GM12878 (cell line): Measurements from ENCODE around the gene WNT3A. TPM values are rescaled to one million over a fixed set of nuclear protein-coding genes. Genes with fewer than 3 reads are reported as not detected.

Source experiments
- ATAC-seq: fragments of 200-7000 bp; cut with Tn5 transposase; 3 replicates; pipeline ENCODE4 v1.9.1; 2020; ENCODE audit warnings: mild to moderate bottlenecking, moderate library complexity
- BruUV-seq: library from RNA; stranded (reverse); fragments of 400-500 nt; replicated peaks from 2 replicates; lab custom pipeline; 2021; lab: Mats Ljungman, UMichigan
- CTCF ChIA-PET: fragments of 300-600 bp; sonication (Branson Sonifier 250); formaldehyde crosslinking; extraction: SDS; loops from one replicate; lab custom pipeline; 2021; ENCODE audit warnings: inconsistent platforms; lab: Yijun Ruan, JAX
- POLR2A ChIA-PET: fragments of 350-600 bp; formaldehyde crosslinking; extraction: SDS; loops from one replicate; lab custom pipeline; 2021; ENCODE audit warnings: inconsistent platforms; lab: Charles Lee
- RAD21 ChIA-PET: fragments of 300-600 bp; sonication (Branson Sonifier 250); formaldehyde crosslinking; loops from one replicate; lab custom pipeline; 2023; ENCODE audit warnings: antibody characterized with exemption; ENCODE audit not compliant: unreplicated experiment; lab: Charles Lee
- SMC1A ChIA-PET: fragments of 300-600 bp; sonication (Branson Sonifier 250); formaldehyde crosslinking; loops from one replicate; lab custom pipeline; 2023; ENCODE audit not compliant: unreplicated experiment, uncharacterized antibody; lab: Charles Lee
- DNase-seq: peaks from one replicate; pipeline ENCODE4 v3.0.0-alpha.2; 2011; ENCODE audit warnings: low read depth, low spot score
- FAIRE-seq: peaks from 3 replicates; lab custom pipeline; 2011; peaks lifted over from hg19 to GRCh38; lab: Jason Lieb, UNC
- H2AFZ ChIP-seq: 2 replicates; pipeline ENCODE4 v1.6.0; 2011; ENCODE audit warnings: low read depth, low read length, control low read depth; ENCODE audit not compliant: control insufficient read depth
- H3K27ac ChIP-seq: 2 replicates; pipeline ENCODE4 v1.5.1; 2011; ENCODE audit warnings: control low read depth; ENCODE audit not compliant: control insufficient read depth, insufficient read depth
- H3K27me3 ChIP-seq, 2 experiments: replicated peaks in 1 of 2; 2 replicates each; pipeline versions ENCODE4 v1.6.0 to v1.6.1; 2011; ENCODE audit warnings: low read length in 1 of 2; ENCODE audit not compliant: control insufficient read depth in 2 of 2, insufficient read depth in 2 of 2
- H3K36me3 ChIP-seq, 2 experiments: 2 replicates each; pipeline ENCODE4 v1.5.1; 2011; ENCODE audit warnings: low read length in 1 of 2; ENCODE audit not compliant: control insufficient read depth in 2 of 2, insufficient read depth in 2 of 2
- H3K4me1 ChIP-seq: 2 replicates; pipeline ENCODE4 v1.6.1; 2011; ENCODE audit warnings: mild to moderate bottlenecking, low read length, moderate library complexity, mixed read lengths; ENCODE audit not compliant: control insufficient read depth, insufficient read depth
- H3K4me2 ChIP-seq: 2 replicates; pipeline ENCODE4 v1.6.0; 2011; ENCODE audit warnings: control low read depth; ENCODE audit not compliant: control insufficient read depth, insufficient read depth
- H3K4me3 ChIP-seq: fragments of 200-600 bp; sonication (generic); 2 replicates; pipeline ENCODE4 v1.5.1; 2016
- H3K79me2 ChIP-seq: 2 replicates; pipeline ENCODE4 v1.6.0; 2011; ENCODE audit warnings: low read length; ENCODE audit not compliant: control insufficient read depth, insufficient read depth
- H3K9ac ChIP-seq: 2 replicates; pipeline ENCODE4 v1.8.0; 2011; ENCODE audit warnings: low read length, control low read depth, mixed read lengths; ENCODE audit not compliant: control insufficient read depth, insufficient read depth
- H3K9me3 ChIP-seq: replicated peaks from 3 replicates; pipeline ENCODE4 v1.5.1; 2011; ENCODE audit warnings: mild to moderate bottlenecking, low read length; ENCODE audit not compliant: control insufficient read depth, insufficient read depth
- H4K20me1 ChIP-seq: 2 replicates; pipeline ENCODE4 v1.6.0; 2011; ENCODE audit not compliant: control insufficient read depth, insufficient read depth
- E2F8 ChIP-seq: fragments of 450-650 bp; IDR thresholded peaks from 2 replicates; pipeline ENCODE4 v1.6.1; 2018; ENCODE audit warnings: mild to moderate bottlenecking, low read depth, moderate library complexity; ENCODE audit not compliant: partially characterized antibody
- EGR1 ChIP-seq, 2 experiments: IDR thresholded peaks; 1 replicate in 1 of 2; 2 replicates in 1 of 2; pipeline ENCODE4 v1.6.1; 2011 to 2012; ENCODE audit warnings: low read depth in 2 of 2, low read length in 2 of 2, borderline replicate concordance in 1 of 2, mild to moderate bottlenecking in 1 of 2, moderate library complexity in 1 of 2
- LARP7 ChIP-seq: fragments of 450-650 bp; IDR thresholded peaks from 2 replicates; pipeline ENCODE4 v1.6.1; 2017; ENCODE audit warnings: mild to moderate bottlenecking
- MTA3 ChIP-seq: IDR thresholded peaks from 2 replicates; pipeline ENCODE4 v1.6.1; 2012; ENCODE audit warnings: low read length, inconsistent platforms, borderline replicate concordance
- RCOR1 ChIP-seq: conservative IDR thresholded peaks from 2 replicates; pipeline ENCODE4 v1.6.1; 2012; ENCODE audit warnings: low read depth, low read length, improper control_type of control experiment
- RELA ChIP-seq: fragments of 450-650 bp; IDR thresholded peaks from 2 replicates; pipeline ENCODE4 v1.8.0; 2014; ENCODE audit warnings: borderline replicate concordance; ENCODE audit not compliant: partially characterized antibody
- SIX5 ChIP-seq: IDR thresholded peaks from 2 replicates; pipeline ENCODE4 v1.6.1; 2011; ENCODE audit warnings: mild to moderate bottlenecking, low read depth, low read length, moderate library complexity; ENCODE audit not compliant: severe bottlenecking
- WGBS: methylation state at CpG from one replicate; pipeline ENCODE4 v1.1.6; 2016; ENCODE audit warnings: low lambda C conversion rate; ENCODE audit not compliant: insufficient replicate concordance, insufficient coverage; ENCODE audit errors: missing lambda C conversion rate; 5-methylcytosine and 5-hydroxymethylcytosine counted together
- in situ Hi-C: fragments of 300-500 bp; cut with MboI; formaldehyde crosslinking; loops from 9 replicates; pipeline ENCODE4 v1.14.3; 2018; ENCODE audit warnings: mixed read lengths
- intact Hi-C: fragments of 100-400 bp; cut with micrococcal nuclease; formaldehyde crosslinking; loops from one replicate; pipeline ENCODE4 v1.14.2; 2022; ENCODE audit not compliant: unreplicated experiment
- polyA plus RNA-seq, 11 experiments: library from polyadenylated mRNA; depleted of rRNA in 4 of 11; unstranded in 6 of 11; stranded (reverse) in 5 of 11; fragments of >200 nt; fragmentation: Nextera tagmentation in 4 of 11; fragmentation: Illumina TruSeq in 1 of 11; extraction: Ambion mirVana in 4 of 11; extraction: Trizol in 1 of 11; gene quantifications; 1 replicate in 1 of 11; 2 replicates in 10 of 11; pipeline versions ENCODE4 v1.2.1 to v1.2.3, GENCODE V29; 2011 to 2016; ENCODE audit warnings: inconsistent platforms in 2 of 11, missing spikeins in 2 of 11, low read depth in 1 of 11
- total RNA-seq, 4 experiments: library from RNA; depleted of rRNA in 3 of 4; stranded (reverse); fragments of >200 nt in 3 of 4; fragmentation: Illumina TruSeq in 1 of 4; extraction: Trizol in 1 of 4; gene quantifications; 2 replicates each; pipeline versions ENCODE4 v1.2.1 to v1.2.3, GENCODE V29; 2013 to 2021

Gene WNT3A
- total and polyA plus RNA-seq, 10 of the 15 experiments (the other 5 are each of a cell fraction or from before 2014, with no cell fraction given) = 0.16 TPM; not detected in 9

DNA sequence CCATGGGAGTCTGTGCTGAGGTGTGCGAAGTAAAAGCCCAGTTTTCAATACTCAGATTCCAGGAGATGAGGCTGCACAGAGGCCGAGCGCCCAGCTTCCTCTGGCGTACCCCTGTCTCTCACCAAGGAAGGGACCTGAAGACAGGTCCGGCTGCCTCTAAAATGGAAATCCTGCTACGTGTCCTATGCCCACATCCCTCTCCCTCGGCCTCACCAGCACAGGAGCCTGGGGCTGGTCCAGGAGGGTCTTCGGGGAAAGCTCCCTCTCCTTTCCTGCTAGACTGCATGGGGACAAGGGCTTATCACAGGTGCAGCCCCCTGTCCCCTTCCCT, 101.9 kb downstream of the WNT3A start:
- 0% methylated on average over 8 of the region's 8 CpGs for WGBS
- H3K4me1 ChIP-seq = peaks cover 17% of the 10 kb centered on the region
- in situ Hi-C loops (no loop called here), intact Hi-C loops (loop anchor here (2.0 kb wide), 1 partner anchor 32 kb away; the partner anchor contains the start of gene GUK1)
- ChIA-PET CTCF (no interaction called here), POLR2A (interaction anchor here (2.1 kb wide), 1 partner anchor 58 kb away, joined by 7 read pairs; the partner anchor contains the start of gene IBA57), RAD21 (no interaction called here), SMC1A (no interaction called here)
- H3K9ac ChIP-seq = peak overlapping the region; percentile 85
- peaks cover 14% of the 10 kb centered on the region for H3K79me2 ChIP-seq
- no peak for DNase-seq
- no peak for ATAC-seq
- H2AFZ ChIP-seq = peak overlapping the region; percentile 96
- H3K36me3 ChIP-seq = peaks cover 4 to 5% of the 10 kb centered on the region in 2 experiments; a peak in 3 of 4 replicates
- no peak for TF ChIP-seq SIX5
- TF ChIP-seq, all 136 proteins: peak for 0
- Histone ChIP-seq H3K9me3 (no peaks in the 10 kb centered on the region), H3K4me2 (peak overlapping the region; percentile 89), H3K4me3 (peak overlapping the region; percentile 93), H3K27ac (peak overlapping the region; percentile 70), H3K27me3 (no peaks in the 10 kb centered on the region), H4K20me1 (no peaks in the 10 kb centered on the region)
- FAIRE-seq = no peak
- BruUV-seq = TSS peak; percentile 86

- 1% methylated on average over 56 of the region's 66 CpGs for WGBS
- Histone ChIP-seq H4K20me1 (no peaks in the 10 kb centered on the region), H3K27ac (peak within 1 kb of the TSS; percentile 73), H2AFZ (peak within 1 kb of the TSS; percentile 96), H3K4me3 (peak within 1 kb of the TSS; percentile 93), H3K4me2 (peak within 1 kb of the TSS; percentile 96), H3K9ac (peak within 1 kb of the TSS; percentile 85), H3K36me3 (peaks cover 4 to 5% of the 10 kb centered on the region in 2 experiments; a peak in 3 of 4 replicates), H3K9me3 (no peaks in the 10 kb centered on the region), H3K4me1 (peaks cover 11% of the 10 kb centered on the region), H3K27me3 (no peaks in the 10 kb centered on the region), H3K79me2 (peaks cover 13% of the 10 kb centered on the region)
- SMC1A ChIA-PET = interaction anchor here (0.7 to 1.5 kb wide), 2 partner anchors 14 to 22 kb away, joined by 3 to 4 read pairs; no protein-coding TSS in a partner anchor
- RAD21 ChIA-PET = interaction anchor here (0.7 to 1.2 kb wide), 2 partner anchors 21 to 57 kb away, joined by 3 read pairs; no protein-coding TSS in a partner anchor
- POLR2A ChIA-PET = interaction anchor here (0.6 to 2.1 kb wide), 6 partner anchors 12 to 689 kb away, joined by 3 to 7 read pairs (median 4); partner anchors contain the start of genes ARF1 and IBA57
- in situ Hi-C loops (no loop called here), intact Hi-C loops (loop anchor here (2.0 kb wide), 1 partner anchor 31 kb away; the partner anchor contains the start of gene GUK1)
- DNase-seq (peak; percentile 93), FAIRE-seq (peak; percentile 94), ATAC-seq (peak; percentile 94)
- BruUV-seq = no TSS peak
- CTCF ChIA-PET = interaction anchor here (0.7 to 2.2 kb wide), 5 partner anchors 14 to 110 kb away, joined by 3 to 8 read pairs (median 5); partner anchors contain the start of gene IBA57
- TF ChIP-seq RCOR1 (0 out of 2 replicates have a peak, but pooled peaks have one; percentile 43), MTA3 (no peak), LARP7 (peak; percentile 68), E2F8 (peak; percentile 67), EGR1 (IDR thresholded peaks at IDR 0.05; ENCODE audit: borderline replicate concordance in 1 of 2, low read depth in 2 of 2, low read length in 2 of 2) (peak; percentile 23 to 97), RELA (peak; percentile 76)
These were observed 102.5 kb downstream of the WNT3A start, which contains the start of gene MRPL55 for GRCh38 chr1:228109073-228109961. Gene MRPL55, minus strand, starts transcription at chr1:228109299. Its CDS starts 1,039 bp downstream, at chr1:228108260.
